HCT116 (cell line): ENCODE data around the gene TMOD4. TPM values are rescaled to one million over a fixed set of nuclear protein-coding genes. Genes with fewer than 3 reads are reported as not detected.

Experiments used
- ATAC-seq: fragments of 200-7000 bp; cut with Tn5 transposase; 2 replicates; pipeline ENCODE4 v1.9.1; 2020; ENCODE audit warnings: mild to moderate bottlenecking, moderate library complexity
- BruUV-seq: library from RNA; stranded (reverse); fragments of 400-500 nt; replicated peaks from 2 replicates; lab custom pipeline; 2021; lab: Mats Ljungman, UMichigan
- CTCF ChIA-PET: fragments of 300-600 bp; sonication (Branson Sonifier 250); formaldehyde crosslinking; loops from one replicate; lab custom pipeline; 2021; ENCODE audit warnings: antibody characterized with exemption; lab: Charles Lee
- POLR2A ChIA-PET: fragments of 300-600, 350-600 bp; sonication (Branson Sonifier 250); formaldehyde crosslinking; loops from one replicate; lab custom pipeline; 2021; ENCODE audit warnings: antibody characterized with exemption; lab: Charles Lee
- RAD21 ChIA-PET, 2 experiments: fragments of 300-600 bp; sonication (Branson Sonifier 250); formaldehyde crosslinking; loops; one replicate each; lab custom pipeline; 2023; ENCODE audit warnings: low total read pairs in 2 of 2; ENCODE audit not compliant: uncharacterized antibody in 2 of 2, unreplicated experiment in 2 of 2, low non-redundant PET in 1 of 2; lab: Charles Lee
- DNase-seq: peaks from one replicate; pipeline ENCODE4 v3.0.0-alpha.2; 2010; ENCODE audit warnings: low read depth, low spot score
- H2AFZ ChIP-seq: fragments of 200-600 bp; shearing (Covaris generic), sonication (generic); 2 replicates; pipeline ENCODE4 v1.6.1; 2017; ENCODE audit warnings: low read depth, mixed run types, mixed read lengths, antibody characterized with exemption, low read length; ENCODE audit not compliant: poor library complexity, severe bottlenecking
- H3K27ac ChIP-seq: 2 replicates; pipeline ENCODE4 v1.5.1; 2012; ENCODE audit warnings: low read depth, low read length
- H3K27me3 ChIP-seq: fragments of 200-600 bp; sonication (generic); 2 replicates; pipeline ENCODE4 v1.6.1; 2016; ENCODE audit warnings: mixed run types, low read length, mixed read lengths; ENCODE audit not compliant: insufficient read depth
- H3K36me3 ChIP-seq, 2 experiments: fragments of 200-500 bp in 1 of 2; fragments of 200-600 bp in 1 of 2; sonication (Bioruptor generic) in 1 of 2; sonication (generic) in 1 of 2; 2 replicates each; pipeline versions ENCODE4 v1.5.1 to v1.6.1; 2014 to 2016; ENCODE audit warnings: low read length in 2 of 2, inconsistent platforms in 1 of 2, mixed read lengths in 1 of 2, mixed run types in 1 of 2; ENCODE audit not compliant: insufficient read depth in 2 of 2, control insufficient read depth in 1 of 2
- H3K4me1 ChIP-seq, 2 experiments: fragments of 200-600 bp in 1 of 2; sonication (generic) in 1 of 2; 2 replicates each; pipeline versions ENCODE4 v1.5.1 to v1.6.1; 2012 to 2017; ENCODE audit warnings: low read length in 2 of 2, inconsistent platforms in 1 of 2, mild to moderate bottlenecking in 1 of 2, mixed read lengths in 1 of 2, mixed run types in 1 of 2, moderate library complexity in 1 of 2; ENCODE audit not compliant: insufficient read depth in 2 of 2, control insufficient read depth in 1 of 2
- H3K4me2 ChIP-seq: fragments of 200-600 bp; sonication (generic); 2 replicates; pipeline ENCODE4 v1.6.1; 2017; ENCODE audit warnings: mixed run types, low read length, mixed read lengths
- H3K4me3 ChIP-seq, 2 experiments: fragments of 200-600 bp in 1 of 2; sonication (generic) in 1 of 2; replicated peaks in 1 of 2; 2 replicates each; pipeline ENCODE4 v1.5.1; 2011 to 2016; ENCODE audit warnings: low read length in 2 of 2, control low read depth in 1 of 2, low read depth in 1 of 2, mild to moderate bottlenecking in 1 of 2, mixed read lengths in 1 of 2, mixed run types in 1 of 2
- H3K79me2 ChIP-seq: fragments of 200-600 bp; sonication (generic); 2 replicates; pipeline ENCODE4 v1.6.1; 2017; ENCODE audit warnings: mild to moderate bottlenecking, mixed run types, low read length, moderate library complexity, mixed read lengths; ENCODE audit not compliant: insufficient read depth
- H3K9ac ChIP-seq: fragments of 200-600 bp; sonication (generic); 2 replicates; pipeline ENCODE4 v1.6.1; 2016; ENCODE audit warnings: low read length, mixed read lengths
- H3K9me2 ChIP-seq: fragments of 200-600 bp; sonication (generic), shearing (Covaris generic); 2 replicates; pipeline ENCODE4 v1.6.1; 2017; ENCODE audit warnings: mixed run types, mild to moderate bottlenecking, moderate library complexity; ENCODE audit not compliant: insufficient read depth
- H3K9me3 ChIP-seq, 2 experiments: fragments of 200-500 bp in 1 of 2; fragments of 200-600 bp in 1 of 2; sonication (Bioruptor generic) in 1 of 2; sonication (generic) in 1 of 2; 2 replicates each; pipeline ENCODE4 v1.6.1; 2014 to 2017; ENCODE audit warnings: low read length in 2 of 2, mixed read lengths in 2 of 2, inconsistent platforms in 1 of 2, low read depth in 1 of 2, mild to moderate bottlenecking in 1 of 2, mixed run types in 1 of 2, moderate library complexity in 1 of 2; ENCODE audit not compliant: control insufficient read depth in 1 of 2, insufficient read depth in 1 of 2
- H4K20me1 ChIP-seq: fragments of 200-600 bp; sonication (generic), shearing (Covaris generic); 2 replicates; pipeline ENCODE4 v1.6.1; 2017; ENCODE audit warnings: mixed run types, mild to moderate bottlenecking, moderate library complexity; ENCODE audit not compliant: insufficient read depth
- ATF3 ChIP-seq: IDR thresholded peaks from 2 replicates; pipeline ENCODE4 v1.6.1; 2012
- CEBPB ChIP-seq: IDR thresholded peaks from 2 replicates; pipeline ENCODE4 v1.6.1; 2012; ENCODE audit warnings: low read depth
- CTCF ChIP-seq, 3 experiments: fragments of 200-600 bp in 1 of 3; sonication (generic) in 1 of 3; IDR thresholded peaks in 2 of 3; conservative IDR thresholded peaks in 1 of 3; 2 replicates each; pipeline ENCODE4 v1.5.1; 2012 to 2017; ENCODE audit warnings: low read depth in 2 of 3, low read length in 2 of 3, antibody characterized with exemption in 1 of 3, borderline replicate concordance in 1 of 3, control low read depth in 1 of 3, mild to moderate bottlenecking in 1 of 3, mixed read lengths in 1 of 3, mixed run types in 1 of 3, moderate library complexity in 1 of 3; ENCODE audit not compliant: insufficient read depth in 1 of 3
- EGR1 ChIP-seq: IDR thresholded peaks from 2 replicates; pipeline ENCODE4 v1.6.1; 2012; ENCODE audit warnings: low read depth
- ELF1 ChIP-seq: IDR thresholded peaks from 2 replicates; pipeline ENCODE4 v1.6.1; 2012; ENCODE audit warnings: low read depth, borderline replicate concordance
- EZH2 ChIP-seq: fragments of 200-600 bp; sonication (generic); IDR thresholded peaks from 2 replicates; pipeline ENCODE4 v1.6.1; 2017; ENCODE audit warnings: antibody characterized with exemption, mixed run types
- FOSL1 ChIP-seq: IDR thresholded peaks from 2 replicates; pipeline ENCODE4 v1.6.1; 2012; ENCODE audit warnings: low read depth
- JUND ChIP-seq: IDR thresholded peaks from 2 replicates; pipeline ENCODE4 v1.6.1; 2012
- POLR2A ChIP-seq: IDR thresholded peaks from 2 replicates; pipeline ENCODE4 v1.7.0; 2011; ENCODE audit warnings: borderline replicate concordance; ENCODE audit not compliant: insufficient read depth, insufficient read length; ENCODE audit errors: extremely low read depth
- RAD21 ChIP-seq: IDR thresholded peaks from 2 replicates; pipeline ENCODE4 v1.6.1; 2012; ENCODE audit warnings: low read depth, mild to moderate bottlenecking
- SIN3A ChIP-seq: IDR thresholded peaks from 2 replicates; pipeline ENCODE4 v1.6.1; 2012; ENCODE audit warnings: low read depth
- SRF ChIP-seq: IDR thresholded peaks from 2 replicates; pipeline ENCODE4 v1.6.1; 2012; ENCODE audit warnings: low read depth
- ZNF274 ChIP-seq: fragments of 200-500 bp; sonication (Bioruptor generic); IDR thresholded peaks from 2 replicates; pipeline ENCODE4 v1.6.1; 2014; ENCODE audit warnings: mild to moderate bottlenecking, low read depth, low read length, inconsistent platforms
- intact Hi-C: fragments of 100-400 bp; cut with micrococcal nuclease; formaldehyde crosslinking; loops from 2 replicates; pipeline ENCODE4 v1.10.0; 2022
- total RNA-seq: library from RNA; stranded (reverse); gene quantifications from one replicate; pipeline ENCODE4 v1.2.1, GENCODE V29; 2021; ENCODE audit not compliant: unreplicated experiment

The TMOD4 gene
- total RNA-seq, 1 experiment from 2014 or later = 1.8 TPM

DNA sequence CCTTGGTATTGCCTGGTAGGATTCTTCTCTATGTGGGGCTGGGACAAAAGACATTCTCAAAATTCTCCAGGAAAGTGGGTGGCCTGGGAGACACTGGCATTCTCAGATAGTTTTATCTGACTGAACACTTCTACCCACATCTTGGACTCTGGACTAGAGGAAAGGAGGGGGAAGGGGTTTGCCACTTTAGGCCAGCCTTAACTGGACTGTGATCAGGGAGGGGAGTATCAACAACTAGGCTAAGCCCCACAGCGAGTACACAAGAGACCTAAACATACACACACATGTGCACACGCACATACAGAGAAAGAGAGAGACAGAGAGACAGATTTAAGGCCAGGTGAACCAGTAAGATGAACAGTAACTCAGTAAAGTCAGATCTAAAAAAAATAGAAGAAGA is 28.1 kb downstream of the TMOD4 start:
- no TSS peak for BruUV-seq
- Histone ChIP-seq H2AFZ (no peak overlapping the region), H4K20me1 (no peaks in the 10 kb centered on the region), H3K9ac (no peak overlapping the region), H3K4me3 (no peak overlapping the region), H3K27ac (no peak overlapping the region), H3K4me2 (no peak overlapping the region), H3K9me3 (no peaks in the 10 kb centered on the region), H3K36me3 (no peaks in the 10 kb centered on the region), H3K9me2 (no peaks in the 10 kb centered on the region), H3K79me2 (no peaks in the 10 kb centered on the region), H3K4me1 (peaks cover 8 to 17% of the 10 kb centered on the region in 2 experiments; a peak in 3 of 4 replicates), H3K27me3 (no peaks in the 10 kb centered on the region)
- POLR2A ChIA-PET = no interaction called here
- TF ChIP-seq JUND (no peak), CEBPB (no peak), ATF3 (no peak), RAD21 (no peak), SRF (no peak), FOSL1 (no peak), EGR1 (no peak), ELF1 (no peak), EZH2 (no peak), ZNF274 (no peak), SIN3A (no peak)
- intact Hi-C loops = no loop called here
- DNase-seq (no peak), ATAC-seq (no peak)
- RAD21 ChIA-PET = no interaction called here
- CTCF ChIA-PET = interaction anchor here (1.7 kb wide), 1 partner anchor 48 kb away, joined by 7 read pairs; no protein-coding TSS in a partner anchor

DNA sequence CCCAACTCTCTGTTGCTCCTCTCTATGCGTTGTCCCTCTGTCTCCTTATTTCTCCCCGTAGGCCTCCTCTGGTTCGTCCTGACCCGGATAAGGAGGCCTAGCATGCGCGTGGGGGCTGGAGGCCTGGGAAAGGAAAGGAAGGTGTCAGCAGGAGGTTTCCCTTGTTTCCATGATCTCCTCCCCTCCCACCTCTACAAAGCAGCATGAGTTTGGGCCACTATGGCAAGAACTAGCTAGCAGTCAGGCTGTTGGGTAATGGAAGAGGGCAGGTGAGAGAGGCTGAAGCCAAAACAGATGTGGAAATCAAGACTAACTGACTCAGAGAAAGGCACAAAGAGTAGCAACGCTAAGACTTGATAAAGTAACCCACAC is 28.7 kb downstream of the TMOD4 start:
- H3K4me3 ChIP-seq = peak overlapping the region; percentile 50 to 68
- intact Hi-C loops = no loop called here
- TF ChIP-seq POLR2A (no peak), SRF (no peak), EGR1 (no peak), CEBPB (no peak), CTCF (IDR thresholded peaks at IDR 0.05 in 2 of 3, conservative IDR thresholded peaks at IDR 0.05 in 1 of 3; ENCODE audit: borderline replicate concordance in 1 of 3, insufficient read depth in 1 of 3, low read depth in 2 of 3, low read length in 2 of 3) (no peak)
- H3K27me3 ChIP-seq = no peaks in the 10 kb centered on the region
- ATAC-seq (no peak), DNase-seq (no peak)
- 0 out of 2 replicates have a peak overlapping the region, but pooled peaks have one; percentile 13 for H3K27ac ChIP-seq
- no peaks in the 10 kb centered on the region for H3K9me3 ChIP-seq
- CTCF ChIA-PET = no interaction called here
- POLR2A ChIA-PET = no interaction called here
- H3K9ac ChIP-seq = peak overlapping the region; percentile 59
- H2AFZ ChIP-seq = no peak overlapping the region
- TSS peak; percentile 34 for BruUV-seq
- H3K79me2 ChIP-seq = no peaks in the 10 kb centered on the region
- RAD21 ChIA-PET = no interaction called here
- peak overlapping the region; percentile 91 for H3K4me2 ChIP-seq
- peaks cover 8 to 17% of the 10 kb centered on the region in 2 experiments; a peak in 3 of 4 replicates for H3K4me1 ChIP-seq
- no peaks in the 10 kb centered on the region for H4K20me1 ChIP-seq
- H3K36me3 ChIP-seq = no peaks in the 10 kb centered on the region
- no peaks in the 10 kb centered on the region for H3K9me2 ChIP-seq
